Measurements from ENCODE around the gene APCDD1L.
A peak's percentile ranks its signal among the peaks of the same experiment; 100 is the strongest.

Gene APCDD1L

DNA sequence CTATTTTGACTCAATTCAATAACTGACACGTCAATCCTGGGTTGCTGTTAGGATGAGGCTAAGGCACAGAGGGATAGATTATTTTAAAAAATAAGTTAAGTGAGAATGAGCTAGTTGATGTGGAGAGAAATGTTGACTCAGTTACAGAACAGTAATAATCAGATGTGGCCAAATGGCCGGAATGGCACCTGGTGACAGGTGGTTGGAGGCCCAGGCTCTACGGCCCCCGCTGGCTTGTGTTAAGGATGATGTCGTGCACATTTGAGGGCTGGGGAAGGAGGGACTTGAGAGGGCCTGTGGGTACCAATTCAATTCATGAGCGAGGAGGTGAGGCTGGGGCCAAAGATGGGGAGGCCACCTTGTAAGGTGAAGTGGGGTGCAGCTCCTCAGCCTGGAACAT, 31.7 kb downstream of the APCDD1L start:
- DNase-seq: no peak

- no peak for DNase-seq
Observed at GRCh38 chr20:58483051-58483450, 32.1 kb downstream of the APCDD1L start.

DNA sequence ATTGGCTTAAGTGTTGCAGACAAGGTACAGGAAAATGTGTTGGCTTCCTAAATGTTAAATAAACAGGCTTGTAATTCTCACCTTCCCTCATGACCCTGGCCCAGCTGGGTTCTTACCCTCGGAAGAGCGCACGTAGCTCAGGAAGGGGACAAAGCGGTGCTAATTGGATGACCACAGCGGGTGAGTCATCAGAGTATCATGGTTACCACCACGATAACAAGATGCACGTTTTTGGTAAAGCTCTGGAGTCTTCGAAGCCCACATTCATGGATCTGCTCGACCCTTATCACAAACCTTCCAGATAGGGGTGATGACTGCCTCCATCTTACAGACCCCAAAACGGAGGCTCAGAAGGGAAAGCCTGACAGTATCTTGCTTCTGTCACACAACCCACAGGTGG, 32.8 kb downstream of the APCDD1L start:
- no peak for DNase-seq

DNA sequence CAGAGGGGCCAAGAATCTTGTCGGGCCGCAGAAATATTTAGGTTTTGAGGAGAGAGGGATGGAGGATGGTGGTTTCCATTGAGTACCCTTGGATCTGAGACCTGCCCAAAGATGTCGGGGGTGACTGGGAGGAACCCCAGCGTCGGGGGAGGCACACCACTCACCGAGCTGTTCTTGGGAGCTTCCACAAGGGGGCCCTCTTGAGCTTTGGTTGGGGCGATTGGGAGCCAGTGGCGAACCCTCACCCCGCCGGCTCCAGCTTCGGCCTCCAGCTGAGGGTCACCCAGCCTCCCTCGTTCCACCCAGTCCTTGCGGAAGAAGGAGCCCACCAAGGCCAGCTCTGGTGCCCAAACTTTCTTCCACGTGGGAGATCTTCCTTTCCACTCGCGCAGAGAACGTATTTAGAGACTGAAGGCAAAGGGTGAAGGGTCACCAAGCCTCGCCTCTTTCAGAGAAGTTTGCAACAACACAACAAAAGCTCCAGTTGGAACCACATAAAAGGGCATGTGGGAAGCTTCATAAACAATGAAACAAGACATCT, 33.6 kb downstream of the APCDD1L start:
- peak in 3 of 4 experiments; percentile 7 to 33 (median 23) for DNase-seq

DNA sequence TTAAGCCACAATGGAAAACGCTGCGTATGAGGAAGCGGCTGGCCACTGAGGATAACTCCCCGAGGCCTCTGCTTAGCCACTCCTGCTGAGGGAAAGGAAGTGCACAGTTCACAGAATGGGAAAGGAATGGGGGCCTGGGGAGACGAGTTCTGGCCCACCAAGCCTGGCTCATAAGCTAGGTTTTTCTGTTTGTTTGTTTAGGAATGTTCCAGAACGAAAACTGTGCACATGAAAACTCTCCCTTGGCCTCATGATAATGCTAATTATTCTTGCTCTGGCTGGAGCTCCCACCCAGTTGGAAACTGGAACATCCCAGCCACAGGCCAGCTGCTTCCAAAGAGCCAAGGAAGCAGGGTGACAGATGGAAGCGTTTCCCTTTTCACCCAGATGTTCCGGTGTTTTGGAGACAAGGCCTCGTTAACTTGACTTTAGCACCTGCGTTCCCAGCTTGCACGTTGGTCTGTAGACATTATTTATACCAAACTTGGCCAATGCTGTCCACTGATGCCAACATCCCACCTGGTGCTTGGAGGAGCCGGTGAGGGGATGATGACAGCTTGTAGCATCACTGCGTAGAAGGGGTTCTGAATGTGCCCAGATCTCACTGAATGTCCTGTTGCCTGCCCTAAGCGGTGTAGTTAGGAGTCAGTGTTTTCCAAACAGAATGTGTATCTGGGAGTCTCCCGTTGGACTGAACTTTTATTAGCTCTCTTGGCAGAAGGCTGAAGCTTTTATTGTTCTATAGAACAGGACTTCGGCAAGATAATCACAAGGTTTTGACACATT, 34.5 kb downstream of the APCDD1L start:
- DNase-seq: no peak

DNA sequence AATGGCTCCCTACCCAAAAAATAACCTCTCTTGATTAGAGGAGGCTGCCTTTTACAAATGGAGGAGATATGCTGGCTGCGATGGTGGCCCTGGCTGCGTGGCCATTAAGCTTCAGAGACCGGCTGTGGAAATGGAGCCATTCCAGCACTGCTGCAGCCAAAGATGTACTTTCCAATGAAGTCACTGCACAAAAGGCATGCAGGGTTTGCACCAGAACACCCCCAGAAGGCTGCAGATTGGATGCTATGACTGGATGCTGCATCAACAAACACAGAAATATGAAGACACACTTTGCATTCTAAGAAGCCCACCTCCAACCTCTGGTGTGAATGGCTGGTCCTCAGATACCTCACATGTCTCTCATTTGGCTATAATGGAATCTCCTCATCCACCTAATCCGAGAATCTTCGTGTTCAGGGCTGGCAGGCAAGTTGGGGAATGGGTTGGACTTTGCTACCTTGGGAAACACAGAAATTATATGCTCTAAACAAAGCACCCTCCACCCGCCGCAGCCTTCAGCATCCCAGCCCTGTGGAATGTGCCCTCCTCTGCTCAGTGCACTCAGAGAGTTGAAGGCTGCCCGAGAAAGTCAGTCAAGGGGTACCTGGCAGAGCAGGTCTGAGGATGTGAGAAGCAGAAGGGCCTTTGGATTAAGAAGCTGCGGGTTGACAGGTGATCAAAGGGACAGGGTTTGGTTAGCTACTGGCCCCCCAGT, 35.3 kb downstream of the APCDD1L start:
- no peak for DNase-seq

- no peak for DNase-seq
Observed at GRCh38 chr20:58478141-58478805, 36.9 kb downstream of the APCDD1L start.

DNA sequence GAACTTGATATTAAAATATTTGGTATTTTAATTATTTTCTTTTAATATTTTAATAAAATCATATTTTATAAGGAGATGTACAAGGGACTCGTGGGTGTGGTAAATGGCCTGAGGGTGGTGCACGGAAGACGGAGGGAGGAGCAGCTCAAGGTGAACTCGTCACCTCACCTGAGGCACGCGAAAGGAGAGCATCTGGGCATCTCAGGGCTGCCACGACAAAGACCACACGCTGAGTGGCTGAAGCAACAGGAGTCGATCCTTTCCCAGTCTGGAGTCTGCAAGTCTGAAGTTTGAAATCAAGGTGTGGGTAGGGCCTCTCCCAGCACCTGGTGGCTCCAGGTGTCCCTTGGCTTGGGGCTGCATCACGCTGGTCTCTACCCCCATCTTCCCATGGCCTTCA, 39.7 kb downstream of the APCDD1L start:
- DNase-seq: no peak

GRCh38 chr20:58473453-58474425, 41.5 kb downstream of the APCDD1L start:
- DNase-seq: no peak

- DNase-seq: no peak
Observed at GRCh38 chr20:58472273-58473018, 42.8 kb downstream of the APCDD1L start.

GRCh38 chr20:58471193-58472164, 43.7 kb downstream of the APCDD1L start:
- DNase-seq: no peak

DNA sequence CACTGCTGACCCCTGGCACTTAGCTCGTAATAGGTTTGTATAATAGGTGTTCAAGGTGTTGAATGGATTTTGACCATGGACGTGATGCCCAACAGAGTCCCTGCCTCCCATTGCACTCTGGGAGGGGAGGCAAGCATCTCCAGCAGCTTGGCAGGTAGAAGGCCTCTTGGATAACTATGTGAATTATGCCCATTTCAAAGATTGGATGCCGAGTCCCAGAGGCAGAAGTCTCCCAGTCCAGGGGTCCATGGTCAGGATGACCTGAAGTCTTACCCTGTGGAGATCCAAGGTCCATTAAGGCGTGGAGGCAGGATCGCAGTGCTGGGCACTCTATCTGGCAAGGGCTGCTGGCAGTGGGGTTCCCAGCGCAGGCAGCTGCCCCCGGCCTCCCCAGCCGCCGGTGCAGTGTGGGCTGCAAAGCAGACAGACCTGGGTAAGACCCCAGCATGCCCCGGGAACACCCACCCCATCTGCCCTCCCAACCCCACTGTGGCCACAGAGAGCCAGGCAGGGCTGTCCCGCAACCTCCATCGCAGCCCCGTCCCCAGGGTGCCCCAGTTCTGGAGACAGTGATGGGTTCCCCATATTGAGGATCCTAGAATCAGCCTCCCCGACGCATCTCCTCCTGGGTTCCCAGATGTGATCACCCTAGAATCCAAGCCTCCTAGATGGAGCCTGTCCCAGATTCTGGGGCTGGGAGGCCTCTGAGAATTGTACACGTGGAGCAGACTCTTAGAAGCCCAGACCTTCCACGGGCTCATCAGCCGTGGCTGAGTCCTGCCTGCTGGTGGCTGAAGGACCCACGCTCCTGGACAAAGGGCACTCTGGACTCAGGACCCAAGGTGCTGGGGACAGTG, 44.6 kb downstream of the APCDD1L start:
- DNase-seq: no peak

DNA sequence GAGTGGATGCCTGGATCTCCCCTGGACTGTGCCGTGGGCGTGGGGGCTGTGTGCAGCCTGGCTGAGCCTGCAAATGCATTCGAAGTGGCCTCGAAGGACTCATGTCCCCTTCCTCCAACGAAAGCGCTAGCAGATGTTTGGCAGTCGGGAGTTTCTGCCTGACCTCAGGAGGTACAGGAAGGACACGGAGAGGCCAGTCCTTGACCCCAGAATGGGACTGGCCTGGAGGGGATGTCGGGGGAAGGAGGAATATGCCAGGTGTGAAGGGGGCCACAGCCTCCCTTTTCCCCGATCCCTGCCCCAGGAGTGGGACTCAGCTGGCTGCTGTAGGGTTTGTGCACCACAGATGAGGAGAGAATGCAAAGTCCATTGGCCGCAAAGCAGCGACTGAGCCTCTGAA, 45.6 kb downstream of the APCDD1L start:
- no peak for DNase-seq

DNA sequence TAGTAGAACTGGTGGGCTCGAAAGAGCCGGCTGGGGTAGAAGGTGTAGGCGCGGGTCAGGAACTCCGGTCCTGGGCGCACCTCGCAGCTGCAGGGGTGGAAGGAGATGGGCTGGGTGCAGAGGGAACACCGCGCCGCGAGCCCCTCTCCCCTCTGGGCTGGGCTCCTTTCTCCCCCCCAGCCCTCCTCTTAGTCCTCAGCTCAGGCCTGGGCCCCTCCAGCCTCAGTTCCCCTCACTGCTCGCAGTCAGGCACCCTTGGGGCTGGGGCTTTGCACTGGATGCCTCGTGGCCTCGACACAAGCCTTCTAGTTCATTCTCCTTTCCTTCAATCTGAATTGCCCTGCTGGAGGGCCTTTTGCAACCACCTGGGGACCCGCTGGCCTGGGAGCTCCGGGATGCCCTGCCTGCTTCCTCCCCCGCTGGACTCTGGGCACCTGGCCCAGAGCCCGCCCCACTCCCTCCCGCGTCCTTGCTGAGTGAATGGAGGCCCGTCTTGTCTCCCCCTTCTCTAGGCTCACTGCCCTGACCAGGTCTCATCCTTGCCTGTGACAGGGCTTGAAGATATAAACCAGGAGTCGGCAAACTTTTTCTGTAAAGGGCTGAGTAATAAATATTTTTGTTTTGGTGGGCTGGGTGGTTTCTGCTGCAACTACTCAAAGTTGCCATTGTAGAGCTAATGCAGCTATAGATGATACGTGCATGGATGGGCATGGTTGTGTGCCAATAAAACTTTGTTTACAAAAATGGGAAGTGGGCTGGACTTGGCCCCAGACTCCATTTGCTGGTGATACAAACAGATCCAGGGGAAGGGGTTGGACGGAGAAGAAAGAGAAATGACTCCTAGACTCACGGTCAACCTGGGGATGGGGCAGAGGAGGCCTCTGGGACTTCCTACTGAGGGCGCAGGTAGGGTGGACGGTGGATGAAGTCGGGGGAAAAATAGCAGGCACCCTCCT, 47.3 kb downstream of the APCDD1L start:
- DNase-seq: no peak

DNA sequence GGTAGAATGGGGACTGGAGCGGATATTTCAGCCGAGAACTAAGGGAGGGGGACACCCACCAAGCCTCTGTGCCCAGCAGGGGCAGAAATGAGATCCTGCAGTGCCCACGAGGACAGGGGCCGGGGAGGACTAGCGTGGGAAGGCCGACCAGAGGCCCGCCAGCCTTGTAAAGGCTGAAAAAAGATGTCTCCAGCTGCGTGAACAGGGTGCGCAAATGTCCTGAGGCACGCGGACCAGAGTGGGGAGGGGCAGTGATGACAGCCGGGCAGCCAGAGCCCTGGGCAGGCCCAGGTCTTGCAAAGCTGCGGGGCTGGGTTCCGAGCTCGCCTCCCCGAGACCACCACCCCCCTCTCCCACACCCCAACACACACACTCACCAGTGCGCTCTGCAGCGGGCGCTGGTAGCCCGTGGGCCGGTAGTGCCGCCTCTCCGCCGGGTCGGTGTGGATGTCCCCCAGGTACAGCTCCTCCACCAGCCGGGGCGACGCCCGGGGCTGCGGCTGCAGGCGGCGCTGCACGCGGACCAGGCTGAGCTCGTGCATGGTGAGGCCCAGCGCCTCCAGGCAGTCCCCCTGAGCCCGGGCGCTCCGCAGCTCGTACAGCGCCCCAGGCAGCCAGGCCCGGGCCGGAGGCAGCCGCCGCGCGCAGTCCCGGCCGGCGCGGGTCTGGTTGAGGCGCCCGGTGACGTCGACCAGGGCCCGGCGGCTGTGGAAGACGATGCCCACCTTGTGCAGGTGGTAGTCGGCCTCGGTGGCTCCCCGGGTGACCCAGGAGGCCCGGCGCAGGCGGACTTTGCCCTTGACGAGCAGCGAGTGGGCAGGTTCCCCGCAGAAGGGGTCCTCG, 48.2 kb downstream of the APCDD1L start:
- DNase-seq: no peak

- no peak for DNase-seq
Observed at GRCh38 chr20:58466095-58466708, 49.0 kb downstream of the APCDD1L start.

DNA sequence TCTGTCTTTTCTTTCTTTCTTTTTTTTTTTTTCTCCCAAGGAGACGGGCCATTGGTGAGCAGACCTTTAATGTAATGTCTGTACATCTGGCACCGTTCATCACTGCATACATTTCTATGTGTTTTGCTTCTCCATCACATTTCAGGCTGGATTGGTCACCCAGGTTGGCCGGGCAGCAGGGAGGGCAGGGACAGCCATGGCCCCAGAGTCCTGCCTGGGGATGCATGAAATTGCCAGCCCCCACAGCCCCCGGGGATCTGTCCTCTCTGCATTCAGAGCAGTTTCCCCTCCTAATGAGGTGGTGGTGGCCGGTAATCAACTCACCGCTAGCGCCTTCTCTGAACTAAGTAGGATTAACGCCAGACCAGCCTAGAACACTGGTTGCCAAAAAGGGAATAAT, 50.4 kb downstream of the APCDD1L start:
- DNase-seq: no peak

All from activated CD4-positive, CD25-positive, alpha-beta regulatory T cell (primary cell).